HCT116 (cell line): ENCODE data around the gene MUC5B. TPM values are rescaled to one million over a fixed set of nuclear protein-coding genes. Genes with fewer than 3 reads are reported as not detected.

Source experiments
- ATAC-seq: fragments of 200-7000 bp; cut with Tn5 transposase; 2 replicates; pipeline ENCODE4 v1.9.1; 2020; ENCODE audit warnings: mild to moderate bottlenecking, moderate library complexity
- BruUV-seq: library from RNA; stranded (reverse); fragments of 400-500 nt; replicated peaks from 2 replicates; lab custom pipeline; 2021; lab: Mats Ljungman, UMichigan
- CTCF ChIA-PET: fragments of 300-600 bp; sonication (Branson Sonifier 250); formaldehyde crosslinking; loops from one replicate; lab custom pipeline; 2021; ENCODE audit warnings: antibody characterized with exemption; lab: Charles Lee
- POLR2A ChIA-PET: fragments of 300-600, 350-600 bp; sonication (Branson Sonifier 250); formaldehyde crosslinking; loops from one replicate; lab custom pipeline; 2021; ENCODE audit warnings: antibody characterized with exemption; lab: Charles Lee
- RAD21 ChIA-PET, 2 experiments: fragments of 300-600 bp; sonication (Branson Sonifier 250); formaldehyde crosslinking; loops; one replicate each; lab custom pipeline; 2023; ENCODE audit warnings: low total read pairs in 2 of 2; ENCODE audit not compliant: uncharacterized antibody in 2 of 2, unreplicated experiment in 2 of 2, low non-redundant PET in 1 of 2; lab: Charles Lee
- DNase-seq: peaks from one replicate; pipeline ENCODE4 v3.0.0-alpha.2; 2010; ENCODE audit warnings: low read depth, low spot score
- H2AFZ ChIP-seq: fragments of 200-600 bp; shearing (Covaris generic), sonication (generic); 2 replicates; pipeline ENCODE4 v1.6.1; 2017; ENCODE audit warnings: low read depth, mixed run types, mixed read lengths, antibody characterized with exemption, low read length; ENCODE audit not compliant: poor library complexity, severe bottlenecking
- H3K27ac ChIP-seq: 2 replicates; pipeline ENCODE4 v1.5.1; 2012; ENCODE audit warnings: low read depth, low read length
- H3K27me3 ChIP-seq: fragments of 200-600 bp; sonication (generic); 2 replicates; pipeline ENCODE4 v1.6.1; 2016; ENCODE audit warnings: mixed run types, low read length, mixed read lengths; ENCODE audit not compliant: insufficient read depth
- H3K36me3 ChIP-seq, 2 experiments: fragments of 200-500 bp in 1 of 2; fragments of 200-600 bp in 1 of 2; sonication (Bioruptor generic) in 1 of 2; sonication (generic) in 1 of 2; 2 replicates each; pipeline versions ENCODE4 v1.5.1 to v1.6.1; 2014 to 2016; ENCODE audit warnings: low read length in 2 of 2, inconsistent platforms in 1 of 2, mixed read lengths in 1 of 2, mixed run types in 1 of 2; ENCODE audit not compliant: insufficient read depth in 2 of 2, control insufficient read depth in 1 of 2
- H3K4me1 ChIP-seq, 2 experiments: fragments of 200-600 bp in 1 of 2; sonication (generic) in 1 of 2; 2 replicates each; pipeline versions ENCODE4 v1.5.1 to v1.6.1; 2012 to 2017; ENCODE audit warnings: low read length in 2 of 2, inconsistent platforms in 1 of 2, mild to moderate bottlenecking in 1 of 2, mixed read lengths in 1 of 2, mixed run types in 1 of 2, moderate library complexity in 1 of 2; ENCODE audit not compliant: insufficient read depth in 2 of 2, control insufficient read depth in 1 of 2
- H3K4me2 ChIP-seq: fragments of 200-600 bp; sonication (generic); 2 replicates; pipeline ENCODE4 v1.6.1; 2017; ENCODE audit warnings: mixed run types, low read length, mixed read lengths
- H3K4me3 ChIP-seq, 2 experiments: fragments of 200-600 bp in 1 of 2; sonication (generic) in 1 of 2; replicated peaks in 1 of 2; 2 replicates each; pipeline ENCODE4 v1.5.1; 2011 to 2016; ENCODE audit warnings: low read length in 2 of 2, control low read depth in 1 of 2, low read depth in 1 of 2, mild to moderate bottlenecking in 1 of 2, mixed read lengths in 1 of 2, mixed run types in 1 of 2
- H3K79me2 ChIP-seq: fragments of 200-600 bp; sonication (generic); 2 replicates; pipeline ENCODE4 v1.6.1; 2017; ENCODE audit warnings: mild to moderate bottlenecking, mixed run types, low read length, moderate library complexity, mixed read lengths; ENCODE audit not compliant: insufficient read depth
- H3K9ac ChIP-seq: fragments of 200-600 bp; sonication (generic); 2 replicates; pipeline ENCODE4 v1.6.1; 2016; ENCODE audit warnings: low read length, mixed read lengths
- H3K9me2 ChIP-seq: fragments of 200-600 bp; sonication (generic), shearing (Covaris generic); 2 replicates; pipeline ENCODE4 v1.6.1; 2017; ENCODE audit warnings: mixed run types, mild to moderate bottlenecking, moderate library complexity; ENCODE audit not compliant: insufficient read depth
- H3K9me3 ChIP-seq, 2 experiments: fragments of 200-500 bp in 1 of 2; fragments of 200-600 bp in 1 of 2; sonication (Bioruptor generic) in 1 of 2; sonication (generic) in 1 of 2; 2 replicates each; pipeline ENCODE4 v1.6.1; 2014 to 2017; ENCODE audit warnings: low read length in 2 of 2, mixed read lengths in 2 of 2, inconsistent platforms in 1 of 2, low read depth in 1 of 2, mild to moderate bottlenecking in 1 of 2, mixed run types in 1 of 2, moderate library complexity in 1 of 2; ENCODE audit not compliant: control insufficient read depth in 1 of 2, insufficient read depth in 1 of 2
- H4K20me1 ChIP-seq: fragments of 200-600 bp; sonication (generic), shearing (Covaris generic); 2 replicates; pipeline ENCODE4 v1.6.1; 2017; ENCODE audit warnings: mixed run types, mild to moderate bottlenecking, moderate library complexity; ENCODE audit not compliant: insufficient read depth
- EGR1 ChIP-seq: IDR thresholded peaks from 2 replicates; pipeline ENCODE4 v1.6.1; 2012; ENCODE audit warnings: low read depth
- ELF1 ChIP-seq: IDR thresholded peaks from 2 replicates; pipeline ENCODE4 v1.6.1; 2012; ENCODE audit warnings: low read depth, borderline replicate concordance
- EZH2phosphoT487 ChIP-seq: fragments of 200-600 bp; IDR thresholded peaks from 2 replicates; pipeline ENCODE4 v1.6.1; 2018; ENCODE audit warnings: antibody characterized with exemption, borderline replicate concordance
- JUND ChIP-seq: IDR thresholded peaks from 2 replicates; pipeline ENCODE4 v1.6.1; 2012
- POLR2AphosphoS5 ChIP-seq: IDR thresholded peaks from 2 replicates; pipeline ENCODE4 v1.6.1; 2011; ENCODE audit warnings: mild to moderate bottlenecking, low read depth, low read length, moderate library complexity
- SIN3A ChIP-seq: IDR thresholded peaks from 2 replicates; pipeline ENCODE4 v1.6.1; 2012; ENCODE audit warnings: low read depth
- SP1 ChIP-seq: IDR thresholded peaks from 2 replicates; pipeline ENCODE4 v1.6.1; 2012; ENCODE audit warnings: low read depth
- TCF7L2 ChIP-seq: IDR thresholded peaks from 2 replicates; pipeline ENCODE4 v1.7.0; 2011; ENCODE audit warnings: borderline replicate concordance, inconsistent platforms; ENCODE audit not compliant: insufficient read depth, insufficient read length; ENCODE audit errors: extremely low read depth
- YY1 ChIP-seq: IDR thresholded peaks from 2 replicates; pipeline ENCODE4 v1.6.1; 2011; ENCODE audit warnings: low read length, low read depth, moderate library complexity, mild to moderate bottlenecking; ENCODE audit not compliant: insufficient replicate concordance; ENCODE audit errors: extremely low read depth
- intact Hi-C: fragments of 100-400 bp; cut with micrococcal nuclease; formaldehyde crosslinking; loops from 2 replicates; pipeline ENCODE4 v1.10.0; 2022
- total RNA-seq: library from RNA; stranded (reverse); gene quantifications from one replicate; pipeline ENCODE4 v1.2.1, GENCODE V29; 2021; ENCODE audit not compliant: unreplicated experiment
- TF ChIP-seq, protein P1 (sequence below), 3 experiments: fragments of 200-600 bp in 1 of 3; sonication (generic) in 1 of 3; IDR thresholded peaks in 2 of 3; conservative IDR thresholded peaks in 1 of 3; 2 replicates each; pipeline ENCODE4 v1.5.1; 2012 to 2017; ENCODE audit warnings: low read depth in 2 of 3, low read length in 2 of 3, antibody characterized with exemption in 1 of 3, borderline replicate concordance in 1 of 3, control low read depth in 1 of 3, mild to moderate bottlenecking in 1 of 3, mixed read lengths in 1 of 3, mixed run types in 1 of 3, moderate library complexity in 1 of 3; ENCODE audit not compliant: insufficient read depth in 1 of 3
- TF ChIP-seq, protein P2 (sequence below): IDR thresholded peaks from 2 replicates; pipeline ENCODE4 v1.6.1; 2012
- TF ChIP-seq, protein P3 (sequence below): IDR thresholded peaks from 2 replicates; pipeline ENCODE4 v1.6.1; 2012

The MUC5B gene
- total RNA-seq, 1 experiment from 2014 or later = 1.5 TPM

DNA sequence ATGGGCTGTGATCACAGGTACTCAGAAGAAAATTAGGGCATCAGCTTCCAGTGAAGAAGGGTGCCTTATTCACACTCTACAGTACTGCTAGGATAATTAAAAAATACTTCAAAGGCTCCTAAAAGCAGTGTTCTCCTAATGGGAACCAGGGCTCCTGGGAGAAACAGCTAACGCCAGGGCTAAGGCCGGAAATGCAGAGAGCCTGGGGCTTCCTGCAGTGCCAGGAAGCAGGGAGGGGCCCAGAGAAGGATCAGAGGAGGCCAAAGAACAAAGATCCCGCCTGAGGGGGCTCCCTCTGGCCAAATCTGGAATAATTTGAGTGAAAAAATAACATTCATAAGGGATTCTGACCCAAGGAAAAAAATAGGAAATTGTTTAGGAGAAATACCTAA is 59.1 kb downstream of the MUC5B start:
- Histone ChIP-seq H4K20me1 (no peaks in the 10 kb centered on the region), H3K9me3 (no peaks in the 10 kb centered on the region), H3K27ac (no peak overlapping the region), H3K4me1 (no peaks in the 10 kb centered on the region), H3K4me2 (no peak overlapping the region), H3K79me2 (no peaks in the 10 kb centered on the region), H2AFZ (no peak overlapping the region), H3K9me2 (no peaks in the 10 kb centered on the region), H3K36me3 (no peaks in the 10 kb centered on the region), H3K27me3 (no peaks in the 10 kb centered on the region), H3K4me3 (no peak overlapping the region), H3K9ac (no peak overlapping the region)
- intact Hi-C loops = no loop called here
- ATAC-seq (no peak), DNase-seq (no peak)
- BruUV-seq = no TSS peak
- CTCF ChIA-PET = no interaction called here
- RAD21 ChIA-PET = no interaction called here
- POLR2A ChIA-PET = no interaction called here
- TF ChIP-seq, protein P1, sequence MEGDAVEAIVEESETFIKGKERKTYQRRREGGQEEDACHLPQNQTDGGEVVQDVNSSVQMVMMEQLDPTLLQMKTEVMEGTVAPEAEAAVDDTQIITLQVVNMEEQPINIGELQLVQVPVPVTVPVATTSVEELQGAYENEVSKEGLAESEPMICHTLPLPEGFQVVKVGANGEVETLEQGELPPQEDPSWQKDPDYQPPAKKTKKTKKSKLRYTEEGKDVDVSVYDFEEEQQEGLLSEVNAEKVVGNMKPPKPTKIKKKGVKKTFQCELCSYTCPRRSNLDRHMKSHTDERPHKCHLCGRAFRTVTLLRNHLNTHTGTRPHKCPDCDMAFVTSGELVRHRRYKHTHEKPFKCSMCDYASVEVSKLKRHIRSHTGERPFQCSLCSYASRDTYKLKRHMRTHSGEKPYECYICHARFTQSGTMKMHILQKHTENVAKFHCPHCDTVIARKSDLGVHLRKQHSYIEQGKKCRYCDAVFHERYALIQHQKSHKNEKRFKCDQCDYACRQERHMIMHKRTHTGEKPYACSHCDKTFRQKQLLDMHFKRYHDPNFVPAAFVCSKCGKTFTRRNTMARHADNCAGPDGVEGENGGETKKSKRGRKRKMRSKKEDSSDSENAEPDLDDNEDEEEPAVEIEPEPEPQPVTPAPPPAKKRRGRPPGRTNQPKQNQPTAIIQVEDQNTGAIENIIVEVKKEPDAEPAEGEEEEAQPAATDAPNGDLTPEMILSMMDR (IDR thresholded peaks at IDR 0.05 in 2 of 3, conservative IDR thresholded peaks at IDR 0.05 in 1 of 3; ENCODE audit: borderline replicate concordance in 1 of 3, insufficient read depth in 1 of 3, low read depth in 2 of 3, low read length in 2 of 3) = no peak
- TF ChIP-seq JUND = no peak
- no peak for TF ChIP-seq POLR2AphosphoS5
- TF ChIP-seq, protein P2, sequence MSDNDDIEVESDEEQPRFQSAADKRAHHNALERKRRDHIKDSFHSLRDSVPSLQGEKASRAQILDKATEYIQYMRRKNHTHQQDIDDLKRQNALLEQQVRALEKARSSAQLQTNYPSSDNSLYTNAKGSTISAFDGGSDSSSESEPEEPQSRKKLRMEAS = no peak
- TF ChIP-seq ELF1 = no peak
- TF ChIP-seq EZH2phosphoT487 = no peak
- TF ChIP-seq YY1 = no peak
- no peak for TF ChIP-seq SP1
- TF ChIP-seq, protein P3, sequence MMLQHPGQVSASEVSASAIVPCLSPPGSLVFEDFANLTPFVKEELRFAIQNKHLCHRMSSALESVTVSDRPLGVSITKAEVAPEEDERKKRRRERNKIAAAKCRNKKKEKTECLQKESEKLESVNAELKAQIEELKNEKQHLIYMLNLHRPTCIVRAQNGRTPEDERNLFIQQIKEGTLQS = no peak
- TF ChIP-seq EGR1 = no peak
- TF ChIP-seq TCF7L2 = no peak
- no peak for TF ChIP-seq SIN3A
